Measurements from ENCODE around the gene ELMO1. TPM values are rescaled to one million over a fixed set of nuclear protein-coding genes. Genes with fewer than 3 reads are reported as not detected.

The ELMO1 gene
- polyA plus RNA-seq, 1 experiment: not detected

DNA sequence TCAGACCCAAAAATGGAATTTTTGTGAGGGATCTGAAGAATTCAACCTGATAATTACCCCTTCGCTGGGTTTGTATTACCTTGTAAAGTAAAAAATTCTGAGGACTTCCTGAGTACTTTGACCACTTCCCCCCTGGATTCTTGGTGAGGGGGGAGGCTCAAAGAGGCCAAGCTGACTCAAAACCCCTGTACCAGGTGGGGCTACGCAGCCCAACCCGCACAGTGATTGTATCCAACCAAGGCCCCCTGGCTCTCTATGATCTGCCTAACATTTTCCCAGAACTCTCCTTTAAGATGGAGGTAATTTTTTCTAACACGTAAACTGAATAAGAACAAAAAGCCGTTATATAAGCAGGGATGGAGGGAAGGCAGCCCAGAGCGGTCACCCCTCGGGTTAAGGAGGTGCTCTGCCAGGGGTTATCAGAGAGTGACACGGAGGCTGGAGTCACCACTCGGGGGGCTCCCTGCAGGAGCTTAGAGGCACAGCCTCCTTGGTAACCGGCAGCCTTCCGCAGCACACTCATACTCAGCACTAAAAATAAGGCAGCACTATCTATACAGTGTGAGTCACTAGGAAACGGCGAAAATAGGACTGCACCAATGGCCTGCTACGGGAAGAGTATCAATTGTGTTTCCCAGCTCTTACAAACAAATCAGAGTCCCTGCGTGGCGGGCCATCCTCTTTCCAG, 255.4 kb downstream of the ELMO1 start:
- Histone ChIP-seq H3K27ac (ENCODE audit: low read depth, low read length) (no peak overlapping the region), H3K27me3 (ENCODE audit: control insufficient read depth, insufficient read depth, low read length) (peaks cover 2% of the 10 kb centered on the region), H3K9me3 (ENCODE audit: control insufficient read depth, insufficient read depth, low read length) (no peaks in the 10 kb centered on the region), H3K4me3 (ENCODE audit: low read depth, low read length) (no peak overlapping the region)
- ChIA-PET POLR2A (no interaction called here), CTCF (interaction anchor here (1.0 to 1.3 kb wide), 2 partner anchors 12 to 225 kb away, joined by 3 to 8 read pairs; no protein-coding TSS in a partner anchor)
- no peak for DNase-seq (ENCODE audit: low read depth, low spot score)
- TF ChIP-seq, protein P1, sequence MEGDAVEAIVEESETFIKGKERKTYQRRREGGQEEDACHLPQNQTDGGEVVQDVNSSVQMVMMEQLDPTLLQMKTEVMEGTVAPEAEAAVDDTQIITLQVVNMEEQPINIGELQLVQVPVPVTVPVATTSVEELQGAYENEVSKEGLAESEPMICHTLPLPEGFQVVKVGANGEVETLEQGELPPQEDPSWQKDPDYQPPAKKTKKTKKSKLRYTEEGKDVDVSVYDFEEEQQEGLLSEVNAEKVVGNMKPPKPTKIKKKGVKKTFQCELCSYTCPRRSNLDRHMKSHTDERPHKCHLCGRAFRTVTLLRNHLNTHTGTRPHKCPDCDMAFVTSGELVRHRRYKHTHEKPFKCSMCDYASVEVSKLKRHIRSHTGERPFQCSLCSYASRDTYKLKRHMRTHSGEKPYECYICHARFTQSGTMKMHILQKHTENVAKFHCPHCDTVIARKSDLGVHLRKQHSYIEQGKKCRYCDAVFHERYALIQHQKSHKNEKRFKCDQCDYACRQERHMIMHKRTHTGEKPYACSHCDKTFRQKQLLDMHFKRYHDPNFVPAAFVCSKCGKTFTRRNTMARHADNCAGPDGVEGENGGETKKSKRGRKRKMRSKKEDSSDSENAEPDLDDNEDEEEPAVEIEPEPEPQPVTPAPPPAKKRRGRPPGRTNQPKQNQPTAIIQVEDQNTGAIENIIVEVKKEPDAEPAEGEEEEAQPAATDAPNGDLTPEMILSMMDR (IDR thresholded peaks at IDR 0.05; ENCODE audit: low read depth, low read length): no peak

DNA sequence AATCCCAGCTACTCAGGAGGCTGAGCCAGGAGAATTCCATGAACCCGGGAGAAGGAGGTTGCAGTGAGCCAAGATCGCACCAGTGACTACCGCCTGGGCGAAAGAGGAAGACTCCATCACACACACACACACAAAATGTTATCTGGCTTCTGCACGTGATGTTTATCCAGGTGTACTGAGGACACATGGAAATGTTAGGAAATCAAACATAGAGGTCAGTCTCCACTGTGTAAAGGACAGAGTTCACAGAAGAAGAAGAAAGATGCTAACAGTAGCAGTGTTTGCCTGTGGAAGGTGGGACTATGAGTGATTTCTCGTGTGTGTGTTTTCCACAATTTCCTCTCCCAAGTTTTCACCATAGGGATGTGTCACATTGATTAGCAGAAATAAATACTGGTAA, 256.9 kb downstream of the ELMO1 start:
- Histone ChIP-seq H3K27me3 (ENCODE audit: control insufficient read depth, insufficient read depth, low read length) (peaks cover 2% of the 10 kb centered on the region), H3K9me3 (ENCODE audit: control insufficient read depth, insufficient read depth, low read length) (no peaks in the 10 kb centered on the region), H3K4me3 (ENCODE audit: low read depth, low read length) (no peak overlapping the region), H3K27ac (ENCODE audit: low read depth, low read length) (no peak overlapping the region)
- no peak for DNase-seq (ENCODE audit: low read depth, low spot score)
- CTCF ChIA-PET: interaction anchor here (1.2 to 1.3 kb wide), 2 partner anchors 9 to 223 kb away, joined by 3 to 8 read pairs; no protein-coding TSS in a partner anchor
- TF ChIP-seq, protein P1 (IDR thresholded peaks at IDR 0.05; ENCODE audit: low read depth, low read length): no peak
- POLR2A ChIA-PET: no interaction called here

DNA sequence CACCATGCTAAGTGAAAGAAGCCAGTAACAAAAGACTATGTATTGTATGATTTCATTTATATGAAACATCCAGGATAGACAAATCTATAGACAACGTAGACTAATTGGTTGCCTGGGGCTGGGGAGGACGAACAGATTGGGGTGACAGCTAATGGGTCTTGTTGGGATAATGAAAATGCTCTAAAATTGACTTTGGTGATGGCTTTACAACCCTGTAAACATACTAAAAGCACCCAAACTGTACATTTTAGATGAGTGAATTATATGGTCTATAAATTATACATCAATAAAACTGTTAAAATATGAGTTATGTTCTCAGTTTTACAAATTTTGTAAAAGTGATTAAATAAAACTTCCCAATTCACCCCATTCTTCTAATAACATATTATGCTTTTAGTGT, 261.5 kb downstream of the ELMO1 start:
- ChIA-PET POLR2A (no interaction called here), CTCF (interaction anchor here (0.6 to 13.2 kb wide), 5 partner anchors 11 to 464 kb away, joined by 3 to 313 read pairs (median 5); no protein-coding TSS in a partner anchor)
- H3K4me3 ChIP-seq (ENCODE audit: low read depth, low read length): no peak overlapping the region
- no peaks in the 10 kb centered on the region for H3K9me3 ChIP-seq (ENCODE audit: control insufficient read depth, insufficient read depth, low read length)
- DNase-seq (ENCODE audit: low read depth, low spot score): no peak
- TF ChIP-seq, protein P1 (IDR thresholded peaks at IDR 0.05; ENCODE audit: low read depth, low read length): no peak
- H3K27ac ChIP-seq (ENCODE audit: low read depth, low read length): no peak overlapping the region
- H3K27me3 ChIP-seq (ENCODE audit: control insufficient read depth, insufficient read depth, low read length): no peaks in the 10 kb centered on the region

DNA sequence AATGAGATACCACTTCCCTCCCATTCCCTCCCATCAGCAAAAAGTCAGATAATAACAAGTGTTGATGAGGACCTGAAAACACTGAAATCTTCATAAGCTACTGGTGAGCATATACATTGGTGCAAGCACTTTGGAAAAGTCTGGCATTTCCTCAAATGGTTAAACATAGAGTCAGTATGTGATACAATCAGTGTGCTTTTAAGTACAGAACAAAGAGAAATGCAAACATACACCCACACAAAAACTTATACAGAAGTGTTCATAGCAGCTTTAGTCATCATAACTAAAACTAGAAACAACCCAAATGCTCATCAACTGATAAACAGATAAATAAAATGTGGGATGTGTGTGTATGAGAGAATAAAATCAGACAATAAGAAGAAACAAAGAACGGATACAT, 261.9 kb downstream of the ELMO1 start:
- DNase-seq (ENCODE audit: low read depth, low spot score): no peak
- POLR2A ChIA-PET: no interaction called here
- H3K27ac ChIP-seq (ENCODE audit: low read depth, low read length): no peak overlapping the region
- H3K27me3 ChIP-seq (ENCODE audit: control insufficient read depth, insufficient read depth, low read length): no peaks in the 10 kb centered on the region
- CTCF ChIA-PET: interaction anchor here (0.8 to 13.2 kb wide), 3 partner anchors 12 to 218 kb away, joined by 4 to 313 read pairs (median 247); no protein-coding TSS in a partner anchor
- TF ChIP-seq, protein P1 (IDR thresholded peaks at IDR 0.05; ENCODE audit: low read depth, low read length): no peak
- H3K9me3 ChIP-seq (ENCODE audit: control insufficient read depth, insufficient read depth, low read length): no peaks in the 10 kb centered on the region
- H3K4me3 ChIP-seq (ENCODE audit: low read depth, low read length): no peak overlapping the region

DNA sequence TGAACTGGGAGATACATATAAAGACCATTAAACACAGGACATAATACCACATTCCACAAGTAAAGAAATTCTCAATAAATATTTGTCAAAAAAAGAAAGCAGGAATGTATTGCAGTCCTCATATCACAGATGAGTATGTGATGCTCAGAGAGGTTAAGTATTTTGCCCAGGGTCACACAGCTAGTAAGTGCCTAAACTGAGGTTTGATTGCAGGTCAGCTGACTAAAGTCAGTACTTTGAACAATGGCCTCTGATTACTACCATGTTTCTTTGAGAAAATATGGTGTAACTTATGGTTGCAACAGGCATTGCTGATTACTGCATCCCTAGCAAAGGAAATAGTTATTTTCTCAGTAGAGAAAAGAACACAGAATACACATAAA, 267.1 kb downstream of the ELMO1 start:
- ChIA-PET CTCF (interaction anchor here (0.6 to 13.2 kb wide), 40 partner anchors 10 to 772 kb away, joined by 3 to 313 read pairs (median 4); no protein-coding TSS in a partner anchor), POLR2A (no interaction called here)
- no peak overlapping the region for H3K4me3 ChIP-seq (ENCODE audit: low read depth, low read length)
- DNase-seq (ENCODE audit: low read depth, low spot score): no peak
- TF ChIP-seq, protein P1 (IDR thresholded peaks at IDR 0.05; ENCODE audit: low read depth, low read length): no peak
- no peaks in the 10 kb centered on the region for H3K9me3 ChIP-seq (ENCODE audit: control insufficient read depth, insufficient read depth, low read length)
- no peaks in the 10 kb centered on the region for H3K27me3 ChIP-seq (ENCODE audit: control insufficient read depth, insufficient read depth, low read length)
- H3K27ac ChIP-seq (ENCODE audit: low read depth, low read length): no peak overlapping the region
